GM18505 (cell line): Measurements from ENCODE around the gene NUTF2.

Source experiments
- ATAC-seq: cut with Tn5 transposase; IDR thresholded peaks from one replicate; pipeline ENCODE4 v1.9.1; 2021; ENCODE audit not compliant: unreplicated experiment
- POLR2A ChIP-seq: IDR thresholded peaks from 4 replicates; pipeline ENCODE4 v1.6.1; 2011; ENCODE audit warnings: borderline replicate concordance; ENCODE audit not compliant: insufficient read depth, insufficient read length; ENCODE audit errors: extremely low read depth

The NUTF2 gene

GRCh38 chr16:67878232-67878631, 31.5 kb downstream of the NUTF2 start:
- ATAC-seq = no peak
- TF ChIP-seq POLR2A = no peak

GRCh38 chr16:67878846-67879245, 32.1 kb downstream of the NUTF2 start:
- no peak for ATAC-seq
- TF ChIP-seq POLR2A = no peak

GRCh38 chr16:67879462-67879861, 32.7 kb downstream of the NUTF2 start:
- no peak for TF ChIP-seq POLR2A
- ATAC-seq = no peak

- no peak for ATAC-seq
- TF ChIP-seq POLR2A = no peak
These were observed 33.2 kb downstream of the NUTF2 start for GRCh38 chr16:67879936-67880335.

- no peak for ATAC-seq
- no peak for TF ChIP-seq POLR2A
These were observed 33.9 kb downstream of the NUTF2 start for GRCh38 chr16:67880584-67880983.

- ATAC-seq = no peak
- TF ChIP-seq POLR2A = no peak
These were observed 35.0 kb downstream of the NUTF2 start for GRCh38 chr16:67881621-67882161.

GRCh38 chr16:67882374-67883145, 35.8 kb downstream of the NUTF2 start:
- ATAC-seq = no peak
- no peak for TF ChIP-seq POLR2A

- ATAC-seq = no peak
These were observed 36.6 kb downstream of the NUTF2 start for GRCh38 chr16:67883146-67883871.

GRCh38 chr16:67883872-67884261, 37.1 kb downstream of the NUTF2 start:
- TF ChIP-seq POLR2A = no peak
- no peak for ATAC-seq

More at GRCh38 chr16:67883146-67883871, 36.6 kb downstream of the NUTF2 start:
- TF ChIP-seq POLR2A = no peak

- no peak for TF ChIP-seq POLR2A
- no peak for ATAC-seq
These were observed 38.0 kb downstream of the NUTF2 start, which contains the start of gene NRN1L for GRCh38 chr16:67884684-67885083. TSS of gene NRN1L (plus strand) at chr16:67884885. CDS start at chr16:67884904, 19 bp downstream.

GRCh38 chr16:67885545-67885944, 38.8 kb downstream of the NUTF2 start:
- ATAC-seq = no peak

GRCh38 chr16:67885976-67886375, 39.2 kb downstream of the NUTF2 start:
- TF ChIP-seq POLR2A = no peak
- no peak for ATAC-seq

More at GRCh38 chr16:67885545-67885944, 38.8 kb downstream of the NUTF2 start:
- TF ChIP-seq POLR2A = no peak

GRCh38 chr16:67886387-67886786, 39.7 kb downstream of the NUTF2 start:
- no peak for ATAC-seq
- no peak for TF ChIP-seq POLR2A

- no peak for ATAC-seq
- no peak for TF ChIP-seq POLR2A
These were observed 41.6 kb downstream of the NUTF2 start for GRCh38 chr16:67888331-67888730.

GRCh38 chr16:67892375-67892774, 45.6 kb downstream of the NUTF2 start:
- no peak for TF ChIP-seq POLR2A
- no peak for ATAC-seq
